Caco-2 (cell line): ENCODE data around the gene DOCK3. TPM values are rescaled to one million over a fixed set of nuclear protein-coding genes. Genes with fewer than 3 reads are reported as not detected.
"Not testable (repeated sequence)": the region's sequence is repeated elsewhere in the genome, so short reads cannot be mapped to it uniquely, and the experiment has no call there.

Source experiments
- BruUV-seq: library from RNA; stranded (reverse); fragments of 400-500 nt; replicated peaks from 2 replicates; lab custom pipeline; 2021; lab: Mats Ljungman, UMichigan
- CTCF ChIA-PET: fragments of 300-600 bp; sonication (Branson Sonifier 250); formaldehyde crosslinking; loops from one replicate; lab custom pipeline; 2022; ENCODE audit warnings: antibody characterized with exemption; lab: Charles Lee
- POLR2A ChIA-PET: fragments of 300-600 bp; sonication (Branson Sonifier 250); formaldehyde crosslinking; loops from one replicate; lab custom pipeline; 2022; ENCODE audit warnings: antibody characterized with exemption; lab: Charles Lee
- DNase-seq, 2 experiments: peaks; one replicate each; pipeline versions ENCODE4 v3.0.0 to v3.0.0-alpha.2; 2020 to 2022
- H3K27me3 ChIP-seq: replicated peaks from 2 replicates; pipeline ENCODE4 v1.6.0; 2011; ENCODE audit warnings: low read length; ENCODE audit not compliant: control insufficient read depth, insufficient read depth
- H3K36me3 ChIP-seq: 2 replicates; pipeline ENCODE4 v1.5.1; 2011; ENCODE audit warnings: low read length; ENCODE audit not compliant: control insufficient read depth, insufficient read depth
- H3K4me1 ChIP-seq: fragments of 250-450 bp; sonication (Bioruptor Pico); 2 replicates; pipeline ENCODE4 v1.5.1; 2020; ENCODE audit warnings: mild to moderate bottlenecking
- H3K4me3 ChIP-seq: 2 replicates; pipeline ENCODE4 v1.5.1; 2011; ENCODE audit warnings: low read depth, mild to moderate bottlenecking, control low read depth, low read length
- H3K9me3 ChIP-seq: fragments of 250-450 bp; sonication (Bioruptor Pico); 2 replicates; pipeline ENCODE4 v1.5.1; 2020; ENCODE audit warnings: mild to moderate bottlenecking, moderate library complexity
- H3K27ac Mint-ChIP-seq: one replicate; pipeline ENCODE4 v1.8.0; 2022; ENCODE audit warnings: mixed read lengths; ENCODE audit not compliant: unreplicated experiment
- H3K27me3 Mint-ChIP-seq: one replicate; pipeline ENCODE4 v1.8.0; 2022; ENCODE audit warnings: mixed read lengths; ENCODE audit not compliant: insufficient read depth, unreplicated experiment
- H3K36me3 Mint-ChIP-seq: one replicate; pipeline ENCODE4 v1.8.0; 2022; ENCODE audit warnings: mild to moderate bottlenecking, mixed read lengths; ENCODE audit not compliant: insufficient read depth, unreplicated experiment
- H3K4me1 Mint-ChIP-seq: one replicate; pipeline ENCODE4 v1.8.0; 2022; ENCODE audit warnings: low read depth, mixed read lengths; ENCODE audit not compliant: unreplicated experiment
- H3K4me3 Mint-ChIP-seq: one replicate; pipeline ENCODE4 v1.8.0; 2022; ENCODE audit warnings: mild to moderate bottlenecking, moderate library complexity, mixed read lengths; ENCODE audit not compliant: unreplicated experiment
- H3K9me3 Mint-ChIP-seq: one replicate; pipeline ENCODE4 v1.8.0; 2022; ENCODE audit warnings: mixed read lengths; ENCODE audit not compliant: unreplicated experiment
- CTCF ChIP-seq, 2 experiments: fragments of 200-600 bp in 1 of 2; IDR thresholded peaks; 1 replicate in 1 of 2; 2 replicates in 1 of 2; pipeline versions ENCODE4 v1.5.1 to v1.8.0; 2011 to 2022; ENCODE audit warnings: antibody characterized with exemption in 1 of 2, control low read depth in 1 of 2, inconsistent platforms in 1 of 2, low read depth in 1 of 2, low read length in 1 of 2, mild to moderate bottlenecking in 1 of 2, moderate library complexity in 1 of 2; ENCODE audit not compliant: insufficient read depth in 1 of 2, severe bottlenecking in 1 of 2, unreplicated experiment in 1 of 2
- intact Hi-C: fragments of 100-400 bp; cut with micrococcal nuclease; formaldehyde crosslinking; loops from one replicate; pipeline ENCODE4 v1.10.0; 2022; ENCODE audit not compliant: unreplicated experiment
- total RNA-seq: library from RNA; stranded (reverse); gene quantifications from 2 replicates; pipeline ENCODE4 v1.2.3, GENCODE V29; 2022

DOCK3 gene
- total RNA-seq, 1 experiment from 2014 or later = 0.05 TPM

- ChIA-PET CTCF (no interaction called here), POLR2A (no interaction called here)
- no peak overlapping the region for H3K4me3 ChIP-seq
- no peaks in the 10 kb centered on the region for H3K27me3 ChIP-seq
- no peak overlapping the region for H3K27ac Mint-ChIP-seq
- H3K9me3 ChIP-seq = no peaks in the 10 kb centered on the region
- TF ChIP-seq CTCF (IDR thresholded peaks at IDR 0.05; ENCODE audit: insufficient read depth in 1 of 2, low read depth in 1 of 2, low read length in 1 of 2, severe bottlenecking in 1 of 2, unreplicated experiment in 1 of 2) = no peak
- BruUV-seq = no TSS peak
- peaks cover 28% of the 10 kb centered on the region for H3K27me3 Mint-ChIP-seq
- no peak overlapping the region for H3K4me3 Mint-ChIP-seq
- no peak for DNase-seq
- no peaks in the 10 kb centered on the region for H3K4me1 Mint-ChIP-seq
- H3K36me3 ChIP-seq = no peaks in the 10 kb centered on the region
- no peaks in the 10 kb centered on the region for H3K4me1 ChIP-seq
- intact Hi-C loops = no loop called here
- no peaks in the 10 kb centered on the region for H3K36me3 Mint-ChIP-seq
- no peaks in the 10 kb centered on the region for H3K9me3 Mint-ChIP-seq
Observed at GRCh38 chr3:50792568-50792967, 117.8 kb downstream of the DOCK3 start.

DNA sequence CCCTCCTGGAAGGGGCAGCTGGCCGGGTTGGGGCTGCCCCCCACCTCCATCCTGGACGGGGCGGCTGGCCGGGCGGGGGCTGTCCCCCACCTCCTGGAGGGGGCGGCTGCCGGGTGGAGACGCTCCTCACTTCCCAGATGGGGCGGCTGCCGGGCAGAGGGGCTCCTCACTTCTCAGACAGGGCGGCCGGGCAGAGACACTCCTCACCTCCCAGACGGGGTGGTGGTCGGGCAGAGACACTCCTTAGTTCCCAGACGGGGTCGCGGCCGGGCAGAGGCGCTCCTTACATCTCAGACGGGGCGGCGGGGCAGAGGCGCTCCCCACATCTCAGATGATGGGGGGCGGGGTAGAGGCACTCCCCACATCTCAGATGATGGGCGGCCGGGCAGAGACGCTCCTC is 129.1 kb downstream of the DOCK3 start:
- intact Hi-C loops, DNase-seq, H3K36me3 ChIP-seq, POLR2A ChIA-PET, H3K36me3 Mint-ChIP-seq, H3K27me3 Mint-ChIP-seq, H3K9me3 ChIP-seq, H3K4me3 Mint-ChIP-seq, CTCF ChIA-PET, H3K27me3 ChIP-seq, BruUV-seq, H3K27ac Mint-ChIP-seq, H3K4me3 ChIP-seq: not testable (repeated sequence)
- H3K4me1 Mint-ChIP-seq = peaks cover 11% of the 10 kb centered on the region
- H3K9me3 Mint-ChIP-seq = peaks cover 43% of the 10 kb centered on the region
- peaks cover 11% of the 10 kb centered on the region for H3K4me1 ChIP-seq

GRCh38 chr3:50804376-50804775 is 129.6 kb downstream of the DOCK3 start:
- H3K27ac Mint-ChIP-seq, H3K27me3 ChIP-seq, H3K27me3 Mint-ChIP-seq, BruUV-seq, DNase-seq, H3K4me3 Mint-ChIP-seq, CTCF ChIA-PET, H3K36me3 Mint-ChIP-seq, H3K36me3 ChIP-seq, POLR2A ChIA-PET, H3K4me3 ChIP-seq, intact Hi-C loops, H3K9me3 ChIP-seq: not testable (repeated sequence)
- H3K9me3 Mint-ChIP-seq = peaks cover 37% of the 10 kb centered on the region
- peaks cover 11% of the 10 kb centered on the region for H3K4me1 Mint-ChIP-seq
- H3K4me1 ChIP-seq = peaks cover 11% of the 10 kb centered on the region

- H3K27me3 Mint-ChIP-seq = no peaks in the 10 kb centered on the region
- H3K4me1 ChIP-seq = peaks cover 11% of the 10 kb centered on the region
- H3K9me3 ChIP-seq = peaks cover 10% of the 10 kb centered on the region; the same call in 1 of the 2 replicates
- no peak for DNase-seq
- no peaks in the 10 kb centered on the region for H3K27me3 ChIP-seq
- no peak overlapping the region for H3K4me3 Mint-ChIP-seq
- intact Hi-C loops = no loop called here
- H3K27ac Mint-ChIP-seq = no peak overlapping the region
- BruUV-seq = no TSS peak
- ChIA-PET POLR2A (interaction anchor here (0.6 kb wide), 1 partner anchor 182 kb away, joined by 3 read pairs; no protein-coding TSS in a partner anchor), CTCF (no interaction called here)
- H3K4me1 Mint-ChIP-seq = peaks cover 11% of the 10 kb centered on the region
- no peaks in the 10 kb centered on the region for H3K36me3 Mint-ChIP-seq
- H3K36me3 ChIP-seq = no peaks in the 10 kb centered on the region
- H3K4me3 ChIP-seq = no peak overlapping the region
- H3K9me3 Mint-ChIP-seq = peaks cover 28% of the 10 kb centered on the region
- no peak for TF ChIP-seq CTCF (IDR thresholded peaks at IDR 0.05; ENCODE audit: insufficient read depth in 1 of 2, low read depth in 1 of 2, low read length in 1 of 2, severe bottlenecking in 1 of 2, unreplicated experiment in 1 of 2)
Observed at GRCh38 chr3:50805321-50805720, 130.6 kb downstream of the DOCK3 start.
